Activated T-helper 17 cell treated with anti-CD3 and anti-CD28 coated beads, Interleukin-2, amount 50 U/mL, for 72 hours (primary cell): ENCODE data around the gene ARHGAP6. TPM values are rescaled to one million over a fixed set of nuclear protein-coding genes. Genes with fewer than 3 reads are reported as not detected.

ENCODE experiments used
- ATAC-seq: fragments of 150-1000 bp; cut with Tn5 transposase; replicated peaks from 2 replicates; pipeline ENCODE4 v1.10.0; 2021; ENCODE audit warnings: mild to moderate bottlenecking, moderate library complexity
- H3K27ac Mint-ChIP-seq: one replicate; pipeline ENCODE4 v1.8.0; 2022; ENCODE audit warnings: mixed read lengths
- H3K27me3 Mint-ChIP-seq: one replicate; pipeline ENCODE4 v1.8.0; 2022; ENCODE audit warnings: mixed read lengths
- H3K36me3 Mint-ChIP-seq: one replicate; pipeline ENCODE4 v1.8.0; 2022; ENCODE audit warnings: low read depth, mild to moderate bottlenecking, mixed read lengths
- H3K4me1 Mint-ChIP-seq: one replicate; pipeline ENCODE4 v1.8.0; 2022; ENCODE audit warnings: mixed read lengths
- H3K4me3 Mint-ChIP-seq: one replicate; pipeline ENCODE4 v1.8.0; 2022; ENCODE audit warnings: mild to moderate bottlenecking, mixed read lengths
- H3K9me3 Mint-ChIP-seq: one replicate; pipeline ENCODE4 v1.8.0; 2022; ENCODE audit warnings: mixed read lengths
- total RNA-seq, 2 donors: library from RNA; stranded (reverse); gene quantifications; one replicate each; pipeline ENCODE4 v1.2.3, GENCODE V29; 2022

ARHGAP6 gene
- total RNA-seq, 2 donors from 2014 or later, result not detected

GRCh38 chrX:11462136-11462535 is 203.6 kb downstream of the ARHGAP6 start:
- no peaks in the 10 kb centered on the region for H3K9me3 Mint-ChIP-seq
- ATAC-seq, result no peak
- H3K4me3 Mint-ChIP-seq, result no peak overlapping the region
- peaks cover 3% of the 10 kb centered on the region for H3K27me3 Mint-ChIP-seq
- no peaks in the 10 kb centered on the region for H3K36me3 Mint-ChIP-seq
- H3K27ac Mint-ChIP-seq, result no peak overlapping the region
- H3K4me1 Mint-ChIP-seq, result no peaks in the 10 kb centered on the region

GRCh38 chrX:11461201-11462001 is 204.3 kb downstream of the ARHGAP6 start:
- Mint-ChIP-seq H3K9me3 (no peaks in the 10 kb centered on the region), H3K4me1 (no peaks in the 10 kb centered on the region), H3K4me3 (no peak overlapping the region), H3K36me3 (no peaks in the 10 kb centered on the region), H3K27ac (no peak overlapping the region), H3K27me3 (peaks cover 3% of the 10 kb centered on the region)
- no peak for ATAC-seq

- no peak overlapping the region for H3K4me3 Mint-ChIP-seq
- H3K36me3 Mint-ChIP-seq, result no peaks in the 10 kb centered on the region
- no peak overlapping the region for H3K27ac Mint-ChIP-seq
- H3K9me3 Mint-ChIP-seq, result no peaks in the 10 kb centered on the region
- no peak for ATAC-seq
- H3K4me1 Mint-ChIP-seq, result no peaks in the 10 kb centered on the region
- no peaks in the 10 kb centered on the region for H3K27me3 Mint-ChIP-seq
Measured at GRCh38 chrX:11460347-11460746, 205.4 kb downstream of the ARHGAP6 start.

- H3K27ac Mint-ChIP-seq, result no peak overlapping the region
- no peaks in the 10 kb centered on the region for H3K9me3 Mint-ChIP-seq
- no peaks in the 10 kb centered on the region for H3K36me3 Mint-ChIP-seq
- no peaks in the 10 kb centered on the region for H3K4me1 Mint-ChIP-seq
- no peak overlapping the region for H3K4me3 Mint-ChIP-seq
- no peak for ATAC-seq
- no peaks in the 10 kb centered on the region for H3K27me3 Mint-ChIP-seq
Measured at GRCh38 chrX:11458170-11458569, 207.6 kb downstream of the ARHGAP6 start.

GRCh38 chrX:11451151-11451550 is 214.6 kb downstream of the ARHGAP6 start:
- Mint-ChIP-seq H3K4me1 (no peaks in the 10 kb centered on the region), H3K36me3 (no peaks in the 10 kb centered on the region), H3K27ac (no peak overlapping the region), H3K4me3 (no peak overlapping the region), H3K9me3 (no peaks in the 10 kb centered on the region), H3K27me3 (no peaks in the 10 kb centered on the region)
- no peak for ATAC-seq

- H3K27ac Mint-ChIP-seq, result no peak overlapping the region
- H3K9me3 Mint-ChIP-seq, result no peaks in the 10 kb centered on the region
- no peaks in the 10 kb centered on the region for H3K4me1 Mint-ChIP-seq
- no peaks in the 10 kb centered on the region for H3K27me3 Mint-ChIP-seq
- ATAC-seq, result no peak
- no peaks in the 10 kb centered on the region for H3K36me3 Mint-ChIP-seq
- H3K4me3 Mint-ChIP-seq, result no peak overlapping the region
Measured at GRCh38 chrX:11450354-11450753, 215.4 kb downstream of the ARHGAP6 start.

GRCh38 chrX:11449613-11450012 is 216.1 kb downstream of the ARHGAP6 start:
- Mint-ChIP-seq H3K4me1 (no peaks in the 10 kb centered on the region), H3K27me3 (no peaks in the 10 kb centered on the region)

GRCh38 chrX:11447418-11447817 is 218.3 kb downstream of the ARHGAP6 start:
- no peaks in the 10 kb centered on the region for H3K27me3 Mint-ChIP-seq
- H3K36me3 Mint-ChIP-seq, result no peaks in the 10 kb centered on the region
- no peaks in the 10 kb centered on the region for H3K4me1 Mint-ChIP-seq
- no peaks in the 10 kb centered on the region for H3K9me3 Mint-ChIP-seq
- no peak for ATAC-seq
- no peak overlapping the region for H3K4me3 Mint-ChIP-seq
- no peak overlapping the region for H3K27ac Mint-ChIP-seq

More at GRCh38 chrX:11449613-11450012, 216.1 kb downstream of the ARHGAP6 start:
- no peaks in the 10 kb centered on the region for H3K9me3 Mint-ChIP-seq
- H3K4me3 Mint-ChIP-seq, result no peak overlapping the region
- H3K36me3 Mint-ChIP-seq, result no peaks in the 10 kb centered on the region
- ATAC-seq, result no peak
- H3K27ac Mint-ChIP-seq, result no peak overlapping the region

- Mint-ChIP-seq H3K36me3 (no peaks in the 10 kb centered on the region), H3K9me3 (no peaks in the 10 kb centered on the region), H3K27me3 (no peaks in the 10 kb centered on the region), H3K4me1 (no peaks in the 10 kb centered on the region), H3K27ac (no peak overlapping the region), H3K4me3 (no peak overlapping the region)
- no peak for ATAC-seq
Measured at GRCh38 chrX:11446949-11447348, 218.8 kb downstream of the ARHGAP6 start.

- Mint-ChIP-seq H3K27ac (no peak overlapping the region), H3K36me3 (no peaks in the 10 kb centered on the region), H3K4me1 (no peaks in the 10 kb centered on the region), H3K4me3 (no peak overlapping the region), H3K9me3 (no peaks in the 10 kb centered on the region), H3K27me3 (no peaks in the 10 kb centered on the region)
- ATAC-seq, result no peak
Measured at GRCh38 chrX:11446336-11446735, 219.4 kb downstream of the ARHGAP6 start.

GRCh38 chrX:11445540-11445939 is 220.2 kb downstream of the ARHGAP6 start:
- ATAC-seq, result no peak
- no peak overlapping the region for H3K4me3 Mint-ChIP-seq
- peaks cover under 1% of the 10 kb centered on the region for H3K27me3 Mint-ChIP-seq
- no peaks in the 10 kb centered on the region for H3K9me3 Mint-ChIP-seq
- H3K36me3 Mint-ChIP-seq, result no peaks in the 10 kb centered on the region
- H3K27ac Mint-ChIP-seq, result no peak overlapping the region
- H3K4me1 Mint-ChIP-seq, result no peaks in the 10 kb centered on the region

GRCh38 chrX:11444052-11444451 is 221.7 kb downstream of the ARHGAP6 start:
- Mint-ChIP-seq H3K27me3 (peaks cover 5% of the 10 kb centered on the region), H3K4me3 (no peak overlapping the region), H3K27ac (no peak overlapping the region), H3K4me1 (no peaks in the 10 kb centered on the region), H3K36me3 (no peaks in the 10 kb centered on the region), H3K9me3 (no peaks in the 10 kb centered on the region)
- no peak for ATAC-seq

GRCh38 chrX:11439846-11440245 is 225.9 kb downstream of the ARHGAP6 start:
- Mint-ChIP-seq H3K36me3 (no peaks in the 10 kb centered on the region), H3K9me3 (no peaks in the 10 kb centered on the region), H3K27ac (no peak overlapping the region), H3K4me3 (no peak overlapping the region), H3K27me3 (peaks cover 5% of the 10 kb centered on the region), H3K4me1 (no peaks in the 10 kb centered on the region)
- no peak for ATAC-seq

- H3K9me3 Mint-ChIP-seq, result no peaks in the 10 kb centered on the region
- H3K27ac Mint-ChIP-seq, result no peak overlapping the region
- H3K36me3 Mint-ChIP-seq, result no peaks in the 10 kb centered on the region
Measured at GRCh38 chrX:11438767-11439166, 227.0 kb downstream of the ARHGAP6 start.

GRCh38 chrX:11438380-11438723 is 227.4 kb downstream of the ARHGAP6 start:
- H3K9me3 Mint-ChIP-seq, result no peaks in the 10 kb centered on the region
- ATAC-seq, result no peak
- H3K4me1 Mint-ChIP-seq, result no peaks in the 10 kb centered on the region
- no peak overlapping the region for H3K27ac Mint-ChIP-seq
- H3K36me3 Mint-ChIP-seq, result no peaks in the 10 kb centered on the region
- no peak overlapping the region for H3K4me3 Mint-ChIP-seq
- H3K27me3 Mint-ChIP-seq, result peaks cover 5% of the 10 kb centered on the region

More at GRCh38 chrX:11438767-11439166, 227.0 kb downstream of the ARHGAP6 start:
- no peak overlapping the region for H3K4me3 Mint-ChIP-seq
- ATAC-seq, result no peak
- peaks cover 5% of the 10 kb centered on the region for H3K27me3 Mint-ChIP-seq
- H3K4me1 Mint-ChIP-seq, result no peaks in the 10 kb centered on the region
